ENCODE measurements around the gene SLC6A9. TPM values are rescaled to one million over a fixed set of nuclear protein-coding genes. Genes with fewer than 3 reads are reported as not detected.

SLC6A9 gene
- total RNA-seq, 3 donors from 2014 or later (not counting 1 experiment from before 2014, with no cell fraction given), result 0.29 to 0.55 TPM; not detected in 1

GRCh38 chr1:44008259-44008658 lies 23.0 kb downstream of the SLC6A9 start:
- intact Hi-C loops (cut with micrococcal nuclease), result loop anchor here (10.0 kb wide), 1 partner anchor 587 kb away; no protein-coding TSS in a partner anchor
- no peak for TF ChIP-seq CTCF (IDR thresholded peaks at IDR 0.05)
- H3K27ac ChIP-seq (ENCODE audit: low read length), result no peak overlapping the region
- 92% methylated on average over 7 of the region's 12 CpGs for whole genome bisulfite sequencing (ENCODE audit: insufficient coverage)
- H3K9me3 ChIP-seq (ENCODE audit: control insufficient read depth, insufficient read depth, low read length), result no peaks in the 10 kb centered on the region
- Mint-ChIP-seq H3K27ac (no peak overlapping the region), H3K4me3 (no peak overlapping the region), H3K4me1 (no peaks in the 10 kb centered on the region), H3K36me3 (no peaks in the 10 kb centered on the region), H3K9me3 (no peaks in the 10 kb centered on the region), H3K27me3 (ENCODE audit: low read depth in 2 of 2) (no peaks in the 10 kb centered on the region)
- no peaks in the 10 kb centered on the region for H3K36me3 ChIP-seq (ENCODE audit: control insufficient read depth, insufficient read depth, low read length)
- H3K4me1 ChIP-seq (ENCODE audit: control insufficient read depth, insufficient read depth, low read length), result no peaks in the 10 kb centered on the region
- no peak for ATAC-seq
- no peaks in the 10 kb centered on the region for H3K27me3 ChIP-seq (ENCODE audit: control insufficient read depth, insufficient read depth, low read length)
- no peak for DNase-seq
- no peak overlapping the region for H3K4me3 ChIP-seq (ENCODE audit: low read length)

- ATAC-seq, result no peak
- H3K36me3 ChIP-seq (ENCODE audit: control insufficient read depth, insufficient read depth, low read length), result no peaks in the 10 kb centered on the region
- Mint-ChIP-seq H3K4me3 (no peak overlapping the region), H3K27me3 (ENCODE audit: low read depth in 2 of 2) (no peaks in the 10 kb centered on the region), H3K4me1 (no peaks in the 10 kb centered on the region), H3K36me3 (no peaks in the 10 kb centered on the region), H3K9me3 (no peaks in the 10 kb centered on the region), H3K27ac (no peak overlapping the region)
- no peaks in the 10 kb centered on the region for H3K9me3 ChIP-seq (ENCODE audit: control insufficient read depth, insufficient read depth, low read length)
- H3K27ac ChIP-seq (ENCODE audit: low read length), result no peak overlapping the region
- DNase-seq, result no peak
- no peak overlapping the region for H3K4me3 ChIP-seq (ENCODE audit: low read length)
- no peaks in the 10 kb centered on the region for H3K27me3 ChIP-seq (ENCODE audit: control insufficient read depth, insufficient read depth, low read length)
- TF ChIP-seq CTCF (IDR thresholded peaks at IDR 0.05), result no peak
- WGBS (ENCODE audit: insufficient coverage), result 88% methylated on average over 12 of the region's 14 CpGs
- intact Hi-C loops (cut with micrococcal nuclease), result loop anchor here (10.0 kb wide), 1 partner anchor 592 kb away; no protein-coding TSS in a partner anchor
- no peaks in the 10 kb centered on the region for H3K4me1 ChIP-seq (ENCODE audit: control insufficient read depth, insufficient read depth, low read length)
These were observed 28.6 kb downstream of the SLC6A9 start for GRCh38 chr1:44002606-44003157.

GRCh38 chr1:44002165-44002564 lies 29.1 kb downstream of the SLC6A9 start:
- WGBS (ENCODE audit: insufficient coverage), result 86% methylated on average over 8 of the region's 8 CpGs
- Mint-ChIP-seq H3K4me1 (no peaks in the 10 kb centered on the region), H3K27ac (no peak overlapping the region), H3K27me3 (ENCODE audit: low read depth in 2 of 2) (no peaks in the 10 kb centered on the region), H3K9me3 (no peaks in the 10 kb centered on the region), H3K4me3 (no peak overlapping the region), H3K36me3 (no peaks in the 10 kb centered on the region)
- no peaks in the 10 kb centered on the region for H3K36me3 ChIP-seq (ENCODE audit: control insufficient read depth, insufficient read depth, low read length)
- H3K9me3 ChIP-seq (ENCODE audit: control insufficient read depth, insufficient read depth, low read length), result no peaks in the 10 kb centered on the region
- no peak overlapping the region for H3K4me3 ChIP-seq (ENCODE audit: low read length)
- DNase-seq (no peak), ATAC-seq (no peak)
- no peaks in the 10 kb centered on the region for H3K4me1 ChIP-seq (ENCODE audit: control insufficient read depth, insufficient read depth, low read length)
- H3K27me3 ChIP-seq (ENCODE audit: control insufficient read depth, insufficient read depth, low read length), result no peaks in the 10 kb centered on the region
- no peak for TF ChIP-seq CTCF (IDR thresholded peaks at IDR 0.05)
- intact Hi-C loops (cut with micrococcal nuclease), result loop anchor here (10.0 kb wide), 1 partner anchor 593 kb away; no protein-coding TSS in a partner anchor
- H3K27ac ChIP-seq (ENCODE audit: low read length), result no peak overlapping the region
